ENCODE results near the gene KLHL22.
"Not testable (repeated sequence)": the region's sequence is repeated elsewhere in the genome, so short reads cannot be mapped to it uniquely, and the experiment has no call there.

The KLHL22 gene

GRCh38 chr22:20499769-20500168 is 4.2 kb upstream of the KLHL22 start:
- no peak for DNase-seq

GRCh38 chr22:20498913-20499312 is 3.3 kb upstream of the KLHL22 start:
- no peak for DNase-seq

- DNase-seq = no peak
These were observed 1.8 kb upstream of the KLHL22 start for GRCh38 chr22:20497426-20497825.

GRCh38 chr22:20495861-20496681 is 476 bp upstream of the KLHL22 start:
- peak; percentile 92 for DNase-seq

GRCh38 chr22:20491346-20491745 is 4.2 kb downstream of the KLHL22 start:
- no peak for DNase-seq

- DNase-seq = no peak
These were observed 4.7 kb downstream of the KLHL22 start for GRCh38 chr22:20490941-20491307.

- no peak for DNase-seq
These were observed 5.2 kb downstream of the KLHL22 start for GRCh38 chr22:20490183-20490940.

GRCh38 chr22:20488946-20489345 is 6.6 kb downstream of the KLHL22 start:
- no peak for DNase-seq

GRCh38 chr22:20487715-20488114 is 7.9 kb downstream of the KLHL22 start:
- DNase-seq = no peak

- no peak for DNase-seq
These were observed 9.4 kb downstream of the KLHL22 start for GRCh38 chr22:20486229-20486628.

GRCh38 chr22:20484948-20485683 is 10.5 kb downstream of the KLHL22 start:
- DNase-seq = no peak

- DNase-seq = no peak
These were observed 11.8 kb downstream of the KLHL22 start for GRCh38 chr22:20483771-20484170.

GRCh38 chr22:20483143-20483506 is 12.5 kb downstream of the KLHL22 start:
- not testable (repeated sequence) for DNase-seq

GRCh38 chr22:20479612-20480196 is 15.9 kb downstream of the KLHL22 start:
- no peak for DNase-seq

- DNase-seq = not testable (repeated sequence)
These were observed 17.5 kb downstream of the KLHL22 start for GRCh38 chr22:20478059-20478458.

- not testable (repeated sequence) for DNase-seq
These were observed 20.0 kb downstream of the KLHL22 start for GRCh38 chr22:20475569-20475968.

GRCh38 chr22:20475115-20475436 is 20.5 kb downstream of the KLHL22 start:
- no peak for DNase-seq

GRCh38 chr22:20472629-20473442 is 22.8 kb downstream of the KLHL22 start:
- no peak for DNase-seq

- no peak for DNase-seq
These were observed 24.3 kb downstream of the KLHL22 start for GRCh38 chr22:20471126-20471833.

- DNase-seq = not testable (repeated sequence)
These were observed 25.1 kb downstream of the KLHL22 start for GRCh38 chr22:20470525-20470924.

GRCh38 chr22:20469110-20469868 is 26.3 kb downstream of the KLHL22 start:
- DNase-seq = no peak

All from fibroblast of skin of scalp (primary cell).